HG03558 (cell line): ENCODE data around the gene EGFL8.

Experiments
- ATAC-seq: cut with Tn5 transposase; IDR thresholded peaks from one replicate; pipeline ENCODE4 v1.9.1; 2021; ENCODE audit warnings: moderate number of reproducible peaks; ENCODE audit not compliant: unreplicated experiment; ENCODE audit errors: extremely low read depth

Gene EGFL8

GRCh38 chr6:32216285-32216684 lies 51.9 kb downstream of the EGFL8 start:
- ATAC-seq: no peak

DNA sequence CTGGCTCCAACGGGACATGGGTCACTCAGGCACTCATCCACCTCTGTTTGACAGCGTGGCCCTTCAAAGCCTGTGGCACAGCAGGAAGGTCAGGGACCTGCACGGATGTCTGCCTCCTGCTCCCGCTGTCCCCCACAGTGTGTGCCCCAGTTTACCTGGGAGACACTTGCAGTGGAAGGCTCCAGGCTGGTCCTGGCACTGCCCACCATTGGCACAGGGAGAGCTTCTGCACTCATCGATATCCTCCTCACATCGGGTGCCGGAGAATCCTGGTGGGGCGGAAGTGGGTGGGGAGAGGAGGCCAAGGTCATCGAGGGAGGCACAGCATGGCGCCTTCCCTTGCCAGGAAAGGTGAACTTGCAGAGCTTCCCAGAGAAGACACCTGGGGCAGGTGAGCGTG lies 52.6 kb downstream of the EGFL8 start:
- no peak for ATAC-seq
